Endothelial cell (in vitro differentiated cells): Measurements from ENCODE around the gene YIPF5. TPM values are rescaled to one million over a fixed set of nuclear protein-coding genes. Genes with fewer than 3 reads are reported as not detected.
A peak's percentile ranks its signal among the peaks of the same experiment; 100 is the strongest.

Source experiments
- DNase-seq: peaks from one replicate; pipeline ENCODE4 v3.0.0; 2021; ENCODE audit warnings: low spot score
- H3K27ac Mint-ChIP-seq: one replicate; pipeline ENCODE4 v1.8.0; 2021; ENCODE audit warnings: mixed read lengths, inconsistent platforms; ENCODE audit not compliant: unreplicated experiment
- H3K27me3 Mint-ChIP-seq: one replicate; pipeline ENCODE4 v1.8.0; 2021; ENCODE audit warnings: mild to moderate bottlenecking, moderate library complexity, mixed read lengths, inconsistent platforms; ENCODE audit not compliant: unreplicated experiment
- H3K36me3 Mint-ChIP-seq: one replicate; pipeline ENCODE4 v1.8.0; 2021; ENCODE audit warnings: mild to moderate bottlenecking, low read depth, mixed read lengths, inconsistent platforms; ENCODE audit not compliant: unreplicated experiment
- H3K4me1 Mint-ChIP-seq: one replicate; pipeline ENCODE4 v1.8.0; 2021; ENCODE audit warnings: mild to moderate bottlenecking, mixed read lengths, inconsistent platforms; ENCODE audit not compliant: unreplicated experiment
- H3K4me3 Mint-ChIP-seq: one replicate; pipeline ENCODE4 v1.8.0; 2021; ENCODE audit warnings: mild to moderate bottlenecking, mixed read lengths, inconsistent platforms; ENCODE audit not compliant: unreplicated experiment
- H3K9me3 Mint-ChIP-seq: one replicate; pipeline ENCODE4 v1.8.0; 2021; ENCODE audit warnings: mixed read lengths, inconsistent platforms; ENCODE audit not compliant: unreplicated experiment
- total RNA-seq: library from RNA; stranded (reverse); fragmentation: NEBNext Ultra II Directional; extraction: Animal tissue kit (Norgen Biotek cat#: 25700); gene quantifications from one replicate; pipeline ENCODE4 v1.2.1, GENCODE V29; 2021; ENCODE audit not compliant: unreplicated experiment
- TF ChIP-seq, protein P1 (sequence below): fragments of 200-600 bp; sonication (generic); IDR thresholded peaks from one replicate; pipeline ENCODE4 v1.5.0; 2021; ENCODE audit warnings: antibody characterized with exemption; ENCODE audit not compliant: unreplicated experiment

Gene YIPF5
- total RNA-seq, 1 donor from 2014 or later, result 47.8 TPM

DNA sequence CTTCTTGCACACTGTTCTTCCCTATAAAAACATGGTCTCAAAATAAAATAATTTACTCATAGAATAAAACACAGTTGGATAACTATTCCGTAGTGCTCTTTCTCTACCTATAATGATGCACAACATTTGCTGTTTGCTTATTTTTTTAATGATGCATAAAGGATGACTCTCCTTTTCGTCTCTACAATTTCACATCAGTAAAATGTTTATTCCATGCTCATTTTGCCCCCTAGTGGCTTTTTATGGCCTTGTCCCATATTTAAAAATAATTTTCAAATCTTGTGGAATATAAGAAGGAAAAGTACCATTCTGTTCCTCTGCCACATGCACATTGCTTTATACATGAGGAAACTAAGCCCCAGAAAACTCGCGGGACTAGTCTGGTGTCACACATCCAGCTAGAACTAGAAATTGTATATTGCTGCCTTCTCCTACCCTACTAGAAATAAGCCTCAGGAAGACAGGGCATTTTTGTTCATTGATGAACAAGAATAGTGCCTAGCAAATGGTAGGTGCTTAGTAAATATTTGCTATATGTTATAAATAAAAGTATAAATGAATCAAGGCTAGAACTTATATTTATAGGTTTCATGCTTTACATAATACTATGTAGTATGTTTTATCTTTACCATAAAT is 12.9 kb upstream of the YIPF5 start:
- TF ChIP-seq, protein P1, sequence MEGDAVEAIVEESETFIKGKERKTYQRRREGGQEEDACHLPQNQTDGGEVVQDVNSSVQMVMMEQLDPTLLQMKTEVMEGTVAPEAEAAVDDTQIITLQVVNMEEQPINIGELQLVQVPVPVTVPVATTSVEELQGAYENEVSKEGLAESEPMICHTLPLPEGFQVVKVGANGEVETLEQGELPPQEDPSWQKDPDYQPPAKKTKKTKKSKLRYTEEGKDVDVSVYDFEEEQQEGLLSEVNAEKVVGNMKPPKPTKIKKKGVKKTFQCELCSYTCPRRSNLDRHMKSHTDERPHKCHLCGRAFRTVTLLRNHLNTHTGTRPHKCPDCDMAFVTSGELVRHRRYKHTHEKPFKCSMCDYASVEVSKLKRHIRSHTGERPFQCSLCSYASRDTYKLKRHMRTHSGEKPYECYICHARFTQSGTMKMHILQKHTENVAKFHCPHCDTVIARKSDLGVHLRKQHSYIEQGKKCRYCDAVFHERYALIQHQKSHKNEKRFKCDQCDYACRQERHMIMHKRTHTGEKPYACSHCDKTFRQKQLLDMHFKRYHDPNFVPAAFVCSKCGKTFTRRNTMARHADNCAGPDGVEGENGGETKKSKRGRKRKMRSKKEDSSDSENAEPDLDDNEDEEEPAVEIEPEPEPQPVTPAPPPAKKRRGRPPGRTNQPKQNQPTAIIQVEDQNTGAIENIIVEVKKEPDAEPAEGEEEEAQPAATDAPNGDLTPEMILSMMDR, result peak; percentile 77
- Mint-ChIP-seq H3K36me3 (no peaks in the 10 kb centered on the region), H3K4me1 (no peaks in the 10 kb centered on the region), H3K27ac (no peak overlapping the region), H3K9me3 (no peaks in the 10 kb centered on the region), H3K4me3 (no peak overlapping the region), H3K27me3 (peaks cover 3% of the 10 kb centered on the region)
- no peak for DNase-seq

DNA sequence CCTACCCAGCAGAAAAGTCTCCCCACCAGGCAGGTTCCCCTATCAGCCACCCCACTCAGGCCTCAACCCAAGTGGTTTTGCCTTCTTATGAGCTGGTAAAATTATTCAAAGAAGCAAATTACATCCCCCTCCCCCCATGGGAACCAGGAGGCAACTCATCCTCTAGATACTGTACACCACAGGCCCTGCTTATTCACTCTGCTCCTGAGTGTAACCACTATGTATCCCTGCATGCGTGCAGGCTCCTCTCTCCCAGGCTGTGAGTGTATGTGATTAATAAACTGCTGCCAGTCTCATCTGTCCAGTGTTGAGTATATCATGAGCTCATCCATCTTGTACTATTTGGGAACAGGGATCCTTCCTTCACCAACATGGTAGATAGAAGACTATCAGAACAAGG is 8.8 kb upstream of the YIPF5 start:
- no peaks in the 10 kb centered on the region for H3K36me3 Mint-ChIP-seq
- H3K4me3 Mint-ChIP-seq, result no peak overlapping the region
- no peak for DNase-seq
- H3K27me3 Mint-ChIP-seq, result peaks cover 3% of the 10 kb centered on the region
- no peaks in the 10 kb centered on the region for H3K4me1 Mint-ChIP-seq
- no peak overlapping the region for H3K27ac Mint-ChIP-seq
- TF ChIP-seq, protein P1, result no peak
- H3K9me3 Mint-ChIP-seq, result no peaks in the 10 kb centered on the region

DNA sequence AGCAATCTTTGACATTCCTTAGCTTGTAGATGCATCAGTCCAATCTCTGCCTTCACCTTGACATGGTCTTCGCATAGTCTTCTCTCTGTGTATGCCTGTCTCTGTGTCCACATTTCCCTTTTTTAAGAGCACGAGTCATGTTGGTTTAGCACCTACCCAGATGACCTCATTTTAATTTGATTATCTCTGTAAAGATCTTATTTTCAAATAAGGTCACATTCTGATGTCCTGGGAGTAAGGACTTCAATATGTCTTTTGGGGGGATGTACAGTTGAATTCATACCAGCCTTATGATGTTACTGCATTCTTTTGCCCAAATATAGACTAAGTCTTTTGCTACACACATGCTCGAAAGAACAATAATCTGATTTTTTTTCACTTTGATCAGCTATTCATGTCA is 7.1 kb upstream of the YIPF5 start:
- TF ChIP-seq, protein P1, result no peak
- H3K36me3 Mint-ChIP-seq, result no peaks in the 10 kb centered on the region
- H3K27ac Mint-ChIP-seq, result no peak overlapping the region
- H3K9me3 Mint-ChIP-seq, result no peaks in the 10 kb centered on the region
- no peaks in the 10 kb centered on the region for H3K4me1 Mint-ChIP-seq
- peaks cover 3% of the 10 kb centered on the region for H3K27me3 Mint-ChIP-seq
- no peak overlapping the region for H3K4me3 Mint-ChIP-seq
- no peak for DNase-seq

DNA sequence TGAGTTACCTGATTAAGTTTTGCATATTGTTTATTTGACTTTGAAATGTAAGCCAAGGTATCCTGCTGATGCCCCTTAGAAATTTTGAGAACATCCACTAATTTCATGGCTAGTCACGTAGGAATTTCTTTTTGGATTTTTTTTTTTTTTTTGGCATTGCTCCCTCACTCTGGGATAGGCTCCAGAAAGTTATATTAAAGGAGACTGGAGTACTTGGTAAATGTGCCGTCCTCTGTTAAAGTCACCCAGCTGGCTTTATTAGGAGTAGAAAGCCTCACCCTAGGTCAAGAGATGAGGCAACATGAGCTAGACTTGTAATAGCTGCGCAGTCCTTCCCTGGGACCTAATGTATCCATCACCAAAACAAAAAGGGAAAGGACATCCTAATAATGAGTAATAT is 3.3 kb upstream of the YIPF5 start:
- H3K4me3 Mint-ChIP-seq, result no peak overlapping the region
- peaks cover 21% of the 10 kb centered on the region for H3K4me1 Mint-ChIP-seq
- no peaks in the 10 kb centered on the region for H3K9me3 Mint-ChIP-seq
- no peaks in the 10 kb centered on the region for H3K36me3 Mint-ChIP-seq
- no peak for DNase-seq
- peaks cover 1% of the 10 kb centered on the region for H3K27me3 Mint-ChIP-seq
- TF ChIP-seq, protein P1, result no peak
- H3K27ac Mint-ChIP-seq, result no peak overlapping the region

DNA sequence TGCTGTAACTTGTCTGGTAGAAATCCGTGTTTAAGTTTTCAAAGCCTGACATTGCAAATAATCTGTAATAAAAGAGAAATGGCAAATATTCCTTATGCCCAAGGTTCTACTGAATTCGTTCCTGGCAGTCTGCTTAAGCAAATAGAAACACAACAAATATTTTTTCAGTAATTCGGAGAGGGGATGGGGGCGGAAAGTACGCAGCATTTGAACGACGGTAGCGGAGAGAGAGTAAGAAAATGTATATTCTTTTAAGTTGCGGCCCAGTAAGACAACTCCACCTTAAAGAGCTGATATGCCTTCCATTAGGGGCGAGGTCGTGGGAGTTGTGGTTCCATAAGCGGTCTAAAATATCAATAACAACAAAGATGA is 569 bp downstream of the YIPF5 start:
- Mint-ChIP-seq H3K4me3 (peak overlapping the region; percentile 92), H3K27me3 (peaks cover 1% of the 10 kb centered on the region), H3K4me1 (peaks cover 24% of the 10 kb centered on the region), H3K36me3 (no peaks in the 10 kb centered on the region), H3K27ac (peak overlapping the region; percentile 67), H3K9me3 (no peaks in the 10 kb centered on the region)
- no peak for DNase-seq
- TF ChIP-seq, protein P1, result no peak
